ENCODE results near the gene DCAF12L2. TPM values are rescaled to one million over a fixed set of nuclear protein-coding genes. Genes with fewer than 3 reads are reported as not detected.

The DCAF12L2 gene
- total RNA-seq, 1 experiment from 2014 or later, result not detected

- BruUV-seq (replicated peaks), result no TSS peak
- intact Hi-C loops (cut with micrococcal nuclease), result no loop called here
- DNase-seq (ENCODE audit: low read depth, low spot score) (no peak), ATAC-seq (no peak)
- Histone ChIP-seq H3K4me2 (ENCODE audit: low read length) (no peak overlapping the region), H3K4me1 (ENCODE audit: control insufficient read depth in 1 of 2, insufficient read depth in 2 of 2, low read length in 2 of 2) (no peaks in the 10 kb centered on the region), H3K9ac (ENCODE audit: low read length) (no peak overlapping the region), H3K9me3 (ENCODE audit: control insufficient read depth in 1 of 2, insufficient read depth in 1 of 2, low read depth in 1 of 2, low read length in 2 of 2) (no peaks in the 10 kb centered on the region), H4K20me1 (ENCODE audit: insufficient read depth) (no peaks in the 10 kb centered on the region), H3K27me3 (ENCODE audit: insufficient read depth, low read length) (no peaks in the 10 kb centered on the region), H2AFZ (ENCODE audit: low read depth, low read length, poor library complexity, severe bottlenecking) (no peak overlapping the region), H3K27ac (ENCODE audit: low read depth, low read length) (no peak overlapping the region), H3K36me3 (ENCODE audit: control insufficient read depth in 1 of 2, insufficient read depth in 2 of 2, low read length in 2 of 2) (no peaks in the 10 kb centered on the region), H3K4me3 (replicated peaks in 1 of 2; ENCODE audit: low read depth in 1 of 2, low read length in 2 of 2) (no peak overlapping the region), H3K9me2 (ENCODE audit: insufficient read depth) (no peaks in the 10 kb centered on the region), H3K79me2 (ENCODE audit: insufficient read depth, low read length) (no peaks in the 10 kb centered on the region)
- POLR2A ChIA-PET, result no interaction called here
- CTCF ChIA-PET, result no interaction called here
- TF ChIP-seq EGR1 (IDR thresholded peaks at IDR 0.05; ENCODE audit: low read depth) (no peak), SP1 (IDR thresholded peaks at IDR 0.05; ENCODE audit: low read depth) (no peak), ZNF274 (IDR thresholded peaks at IDR 0.05; ENCODE audit: low read depth, low read length) (no peak), ELF1 (IDR thresholded peaks at IDR 0.05; ENCODE audit: borderline replicate concordance, low read depth) (no peak), CTCF (IDR thresholded peaks at IDR 0.05 in 2 of 3, conservative IDR thresholded peaks at IDR 0.05 in 1 of 3; ENCODE audit: borderline replicate concordance in 1 of 3, insufficient read depth in 1 of 3, low read depth in 2 of 3, low read length in 2 of 3) (no peak), ATF3 (IDR thresholded peaks at IDR 0.05) (no peak), POLR2A (IDR thresholded peaks at IDR 0.05; ENCODE audit: borderline replicate concordance, extremely low read depth, insufficient read depth, insufficient read length) (no peak), SIN3A (IDR thresholded peaks at IDR 0.05; ENCODE audit: low read depth) (no peak), TCF7L2 (IDR thresholded peaks at IDR 0.05; ENCODE audit: borderline replicate concordance, extremely low read depth, insufficient read depth, insufficient read length) (no peak), FOSL1 (IDR thresholded peaks at IDR 0.05; ENCODE audit: low read depth) (no peak)
- RAD21 ChIA-PET (ENCODE audit: low non-redundant PET in 1 of 2, low total read pairs in 2 of 2, uncharacterized antibody in 2 of 2, unreplicated experiment in 2 of 2), result no interaction called here
Observed at GRCh38 chrX:126165401-126165720, 728 bp downstream of the DCAF12L2 start.
